Hepatocyte (in vitro differentiated cells): ENCODE results near the gene CAVIN1.

Experiments used
- EZH2 ChIP-seq: fragments of 200-600 bp; sonication (generic); IDR thresholded peaks from 2 replicates; pipeline ENCODE4 v1.6.1; 2016; ENCODE audit warnings: antibody characterized with exemption, mild to moderate bottlenecking, borderline replicate concordance
- TF ChIP-seq, protein P1 (sequence below): fragments of 200-600 bp; sonication (generic); IDR thresholded peaks from 2 replicates; pipeline ENCODE4 v1.5.1; 2016; ENCODE audit warnings: antibody characterized with exemption, mild to moderate bottlenecking; ENCODE audit not compliant: poor library complexity

DNA sequence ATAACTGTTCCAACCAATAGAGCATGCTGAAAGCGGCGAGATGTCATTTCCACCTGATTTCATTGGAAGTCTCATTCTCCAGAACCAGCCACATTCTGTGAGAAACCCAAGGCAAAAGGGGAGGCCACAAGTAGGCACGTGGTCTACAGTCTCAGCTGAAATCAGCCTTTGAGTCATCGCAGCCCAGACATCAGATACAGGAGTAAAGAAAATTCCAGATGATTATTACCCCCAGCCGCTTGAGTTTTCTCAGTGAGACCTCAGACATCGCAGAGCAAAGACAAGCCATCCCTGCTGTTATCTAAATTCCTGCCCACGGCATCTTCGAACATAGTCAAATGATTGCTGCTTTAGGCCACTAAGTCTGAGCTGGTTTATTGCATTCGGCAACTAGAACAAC lies 57.9 kb downstream of the CAVIN1 start:
- TF ChIP-seq, protein P1, sequence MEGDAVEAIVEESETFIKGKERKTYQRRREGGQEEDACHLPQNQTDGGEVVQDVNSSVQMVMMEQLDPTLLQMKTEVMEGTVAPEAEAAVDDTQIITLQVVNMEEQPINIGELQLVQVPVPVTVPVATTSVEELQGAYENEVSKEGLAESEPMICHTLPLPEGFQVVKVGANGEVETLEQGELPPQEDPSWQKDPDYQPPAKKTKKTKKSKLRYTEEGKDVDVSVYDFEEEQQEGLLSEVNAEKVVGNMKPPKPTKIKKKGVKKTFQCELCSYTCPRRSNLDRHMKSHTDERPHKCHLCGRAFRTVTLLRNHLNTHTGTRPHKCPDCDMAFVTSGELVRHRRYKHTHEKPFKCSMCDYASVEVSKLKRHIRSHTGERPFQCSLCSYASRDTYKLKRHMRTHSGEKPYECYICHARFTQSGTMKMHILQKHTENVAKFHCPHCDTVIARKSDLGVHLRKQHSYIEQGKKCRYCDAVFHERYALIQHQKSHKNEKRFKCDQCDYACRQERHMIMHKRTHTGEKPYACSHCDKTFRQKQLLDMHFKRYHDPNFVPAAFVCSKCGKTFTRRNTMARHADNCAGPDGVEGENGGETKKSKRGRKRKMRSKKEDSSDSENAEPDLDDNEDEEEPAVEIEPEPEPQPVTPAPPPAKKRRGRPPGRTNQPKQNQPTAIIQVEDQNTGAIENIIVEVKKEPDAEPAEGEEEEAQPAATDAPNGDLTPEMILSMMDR: no peak
- no peak for TF ChIP-seq EZH2
